ENCODE data around the gene FBXL3.

The FBXL3 gene

GRCh38 chr13:77047649-77048343 lies 20.8 kb upstream of the FBXL3 start (continued):
- TF ChIP-seq ZBTB10 (tag by site-specific recombination; IDR thresholded peaks at IDR 0.05), result no peak
- no peak for TF ChIP-seq ZNF529 (tag by site-specific recombination; IDR thresholded peaks at IDR 0.05; ENCODE audit: insufficient replicate concordance)
- TF ChIP-seq ZSCAN23 (tag by site-specific recombination; IDR thresholded peaks at IDR 0.05), result no peak
- no peak for TF ChIP-seq ZNF692 (tag by site-specific recombination; IDR thresholded peaks at IDR 0.05)

- Histone ChIP-seq H3K36me3 (ENCODE audit: control insufficient read depth in 2 of 2, insufficient read depth in 1 of 2, low read length in 2 of 2) (peaks cover 0 to 23% of the 10 kb centered on the region in 2 experiments; a peak in 1 of 3 replicates), H3K4me3 (ENCODE audit: low read depth, low read length) (no peak overlapping the region), H3K27ac (ENCODE audit: extremely low read depth, low read depth, low read length) (no peak overlapping the region), H3K4me1 (ENCODE audit: control insufficient read depth, insufficient read depth, low read length) (no peaks in the 10 kb centered on the region), H3K9me3 (ENCODE audit: control insufficient read depth, insufficient read depth, low read depth, low read length) (no peaks in the 10 kb centered on the region)
- no peak for TF ChIP-seq ELK4 (IDR thresholded peaks at IDR 0.05; ENCODE audit: borderline replicate concordance, low read depth, low read length)
- TF ChIP-seq RBAK (tag by site-specific recombination; IDR thresholded peaks at IDR 0.05), result no peak
- no peak for TF ChIP-seq ZNF24 (tag by site-specific recombination; IDR thresholded peaks at IDR 0.05)
- TF ChIP-seq BCL11A (tag by site-specific recombination; IDR thresholded peaks at IDR 0.05; ENCODE audit: low read depth), result no peak
- peak; percentile 41 for TF ChIP-seq FEZF1 (tag by site-specific recombination; IDR thresholded peaks at IDR 0.05)
- no peak for TF ChIP-seq ZNF19 (tag by site-specific recombination; IDR thresholded peaks at IDR 0.05; ENCODE audit: low read depth)
- TF ChIP-seq GLIS2 (tag by site-specific recombination; IDR thresholded peaks at IDR 0.05), result no peak
- POLR2A ChIA-PET, result no interaction called here
- CTCF ChIA-PET, result interaction anchor here (0.6 kb wide), 1 partner anchor 9 kb away, joined by 3 read pairs; no protein-coding TSS in a partner anchor
These were observed 15.7 kb upstream of the FBXL3 start for GRCh38 chr13:77042566-77043177.

DNA sequence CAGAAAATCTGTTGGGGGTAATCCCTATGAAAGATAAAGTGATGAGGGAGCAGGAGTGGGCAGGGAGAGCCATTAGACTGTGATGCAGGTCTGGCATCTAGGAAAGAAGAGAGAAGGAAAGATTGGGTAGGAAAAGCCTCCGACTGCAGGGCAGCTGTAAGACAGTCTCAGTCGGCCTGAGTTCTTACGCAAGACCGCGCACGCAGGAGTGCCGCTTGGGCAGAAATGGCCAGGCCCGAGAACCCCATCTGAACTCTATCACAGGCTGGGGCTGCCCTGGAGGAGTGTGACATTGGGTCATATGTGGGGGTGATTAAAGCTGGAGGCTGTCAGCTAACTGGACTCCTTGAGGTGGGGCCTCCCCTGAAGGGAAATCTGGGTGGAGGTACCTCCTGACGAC lies 13.9 kb upstream of the FBXL3 start:
- POLR2A ChIA-PET, result no interaction called here
- CTCF ChIA-PET, result no interaction called here
- H3K36me3 ChIP-seq (ENCODE audit: control insufficient read depth in 2 of 2, insufficient read depth in 1 of 2, low read length in 2 of 2), result peaks cover 0 to 9% of the 10 kb centered on the region in 2 experiments; a peak in 1 of 3 replicates

More for the DNA sequence above, 13.9 kb upstream of the FBXL3 start:
- no peak overlapping the region for H3K27ac ChIP-seq (ENCODE audit: extremely low read depth, low read depth, low read length)
- H3K9me3 ChIP-seq (ENCODE audit: control insufficient read depth, insufficient read depth, low read depth, low read length), result no peaks in the 10 kb centered on the region
- no peak overlapping the region for H3K4me3 ChIP-seq (ENCODE audit: low read depth, low read length)
- no peaks in the 10 kb centered on the region for H3K4me1 ChIP-seq (ENCODE audit: control insufficient read depth, insufficient read depth, low read length)
- TF ChIP-seq ZNF514 (tag by site-specific recombination; IDR thresholded peaks at IDR 0.05) (no peak), ZNF146 (tag by site-specific recombination; IDR thresholded peaks at IDR 0.05) (no peak), ZNF423 (tag by site-specific recombination; IDR thresholded peaks at IDR 0.05) (no peak), SCRT1 (tag by site-specific recombination; IDR thresholded peaks at IDR 0.05; ENCODE audit: borderline replicate concordance) (no peak), ZNF548 (tag by site-specific recombination; IDR thresholded peaks at IDR 0.05) (no peak), ZNF239 (tag by site-specific recombination; IDR thresholded peaks at IDR 0.05) (no peak), PRDM6 (tag by site-specific recombination; IDR thresholded peaks at IDR 0.05) (no peak), SALL2 (tag by site-specific recombination; IDR thresholded peaks at IDR 0.05; ENCODE audit: borderline replicate concordance) (no peak), ZNF23 (tag by site-specific recombination; IDR thresholded peaks at IDR 0.05; ENCODE audit: borderline replicate concordance) (no peak), GLIS1 (tag by site-specific recombination; IDR thresholded peaks at IDR 0.05) (no peak), TRIM28 (IDR thresholded peaks at IDR 0.05; ENCODE audit: borderline replicate concordance, low read length) (no peak), ZNF561 (tag by site-specific recombination; IDR thresholded peaks at IDR 0.05; ENCODE audit: borderline replicate concordance) (no peak)

Data from HEK293 (cell line).